Testis (tissue), 2 donors: Measurements from ENCODE around the gene JMJD8.

Source experiments
- POLR2A ChIP-seq: fragments of 450-650 bp; IDR thresholded peaks from one replicate; pipeline ENCODE4 v1.6.1; 2017; ENCODE audit warnings: antibody characterized with exemption, mild to moderate bottlenecking, moderate library complexity
- TF ChIP-seq, protein P1 (sequence below), 3 experiments: fragments of 450-650 bp in 2 of 3; fragments of 200-600 bp in 1 of 3; sonication (generic) in 1 of 3; IDR thresholded peaks; one replicate each; pipeline ENCODE4 v1.5.1; 2016 to 2019; ENCODE audit warnings: antibody characterized with exemption in 3 of 3, mild to moderate bottlenecking in 2 of 3, moderate library complexity in 1 of 3

DNA sequence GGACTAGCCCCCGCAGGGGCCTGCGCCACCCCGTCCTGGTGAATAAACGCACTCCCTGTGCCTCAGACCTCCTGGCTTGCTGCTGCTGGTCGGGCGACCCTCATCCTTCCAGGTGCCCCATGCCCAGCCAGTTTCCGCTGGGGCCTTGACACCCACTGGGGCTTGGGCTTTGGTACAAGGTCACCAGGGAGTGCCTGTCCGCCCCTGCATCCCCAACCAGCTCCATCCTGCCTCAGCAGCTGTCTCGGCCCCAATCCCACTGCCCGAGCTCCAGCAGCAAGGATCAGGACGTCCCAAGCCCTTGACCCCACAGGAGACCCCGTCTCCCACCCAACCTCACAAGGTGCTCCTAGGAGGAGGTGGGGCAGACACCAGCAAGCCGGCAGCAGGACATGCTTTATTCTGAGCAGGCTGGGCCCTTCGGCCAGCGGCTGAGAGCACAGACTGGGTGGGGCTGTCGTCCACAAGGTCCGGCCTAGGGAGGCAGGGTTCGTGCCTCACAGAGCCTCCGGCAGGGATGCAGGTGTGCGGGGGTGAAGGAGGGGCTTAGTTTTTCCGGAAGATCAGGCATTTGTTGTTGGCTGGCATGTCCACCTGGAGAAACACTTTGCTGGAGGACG is 50.0 kb downstream of the JMJD8 start:
- no peak for TF ChIP-seq POLR2A
- TF ChIP-seq, protein P1, sequence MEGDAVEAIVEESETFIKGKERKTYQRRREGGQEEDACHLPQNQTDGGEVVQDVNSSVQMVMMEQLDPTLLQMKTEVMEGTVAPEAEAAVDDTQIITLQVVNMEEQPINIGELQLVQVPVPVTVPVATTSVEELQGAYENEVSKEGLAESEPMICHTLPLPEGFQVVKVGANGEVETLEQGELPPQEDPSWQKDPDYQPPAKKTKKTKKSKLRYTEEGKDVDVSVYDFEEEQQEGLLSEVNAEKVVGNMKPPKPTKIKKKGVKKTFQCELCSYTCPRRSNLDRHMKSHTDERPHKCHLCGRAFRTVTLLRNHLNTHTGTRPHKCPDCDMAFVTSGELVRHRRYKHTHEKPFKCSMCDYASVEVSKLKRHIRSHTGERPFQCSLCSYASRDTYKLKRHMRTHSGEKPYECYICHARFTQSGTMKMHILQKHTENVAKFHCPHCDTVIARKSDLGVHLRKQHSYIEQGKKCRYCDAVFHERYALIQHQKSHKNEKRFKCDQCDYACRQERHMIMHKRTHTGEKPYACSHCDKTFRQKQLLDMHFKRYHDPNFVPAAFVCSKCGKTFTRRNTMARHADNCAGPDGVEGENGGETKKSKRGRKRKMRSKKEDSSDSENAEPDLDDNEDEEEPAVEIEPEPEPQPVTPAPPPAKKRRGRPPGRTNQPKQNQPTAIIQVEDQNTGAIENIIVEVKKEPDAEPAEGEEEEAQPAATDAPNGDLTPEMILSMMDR (IDR thresholded peaks at IDR 0.05) = no peak
